HG03060 (cell line): ENCODE data around the gene ERGIC1.

Experiments used
- ATAC-seq: cut with Tn5 transposase; IDR thresholded peaks from one replicate; pipeline ENCODE4 v1.9.1; 2021; ENCODE audit warnings: low read depth, moderate number of reproducible peaks; ENCODE audit not compliant: unreplicated experiment

Gene ERGIC1

GRCh38 chr5:172897481-172898217 is 63.6 kb downstream of the ERGIC1 start:
- ATAC-seq: no peak

- no peak for ATAC-seq
Measured at GRCh38 chr5:172898218-172898842, 64.3 kb downstream of the ERGIC1 start.

GRCh38 chr5:172898843-172899369 is 64.9 kb downstream of the ERGIC1 start:
- ATAC-seq: no peak

- ATAC-seq: no peak
Measured at GRCh38 chr5:172899436-172899835, 65.4 kb downstream of the ERGIC1 start.

GRCh38 chr5:172901012-172901780 is 67.1 kb downstream of the ERGIC1 start:
- no peak for ATAC-seq

- ATAC-seq: no peak
Measured at GRCh38 chr5:172901788-172902496, 67.9 kb downstream of the ERGIC1 start.

- no peak for ATAC-seq
Measured at GRCh38 chr5:172902497-172903472, 68.7 kb downstream of the ERGIC1 start.

- no peak for ATAC-seq
Measured at GRCh38 chr5:172903790-172904189, 69.7 kb downstream of the ERGIC1 start.

- no peak for ATAC-seq
Measured at GRCh38 chr5:172904312-172904642, 70.2 kb downstream of the ERGIC1 start.

GRCh38 chr5:172904643-172905345 is 70.7 kb downstream of the ERGIC1 start:
- no peak for ATAC-seq

GRCh38 chr5:172905346-172906140 is 71.5 kb downstream of the ERGIC1 start:
- no peak for ATAC-seq

- ATAC-seq: peak; percentile 43
Measured at GRCh38 chr5:172906436-172906835, 72.4 kb downstream of the ERGIC1 start.

GRCh38 chr5:172906888-172907287 is 72.8 kb downstream of the ERGIC1 start:
- ATAC-seq: no peak

GRCh38 chr5:172907657-172908056 is 73.6 kb downstream of the ERGIC1 start:
- no peak for ATAC-seq

GRCh38 chr5:172908662-172909061 is 74.6 kb downstream of the ERGIC1 start:
- ATAC-seq: no peak

GRCh38 chr5:172909931-172910502 is 76.0 kb downstream of the ERGIC1 start:
- ATAC-seq: no peak

GRCh38 chr5:172910828-172911627 is 77.0 kb downstream of the ERGIC1 start:
- ATAC-seq: no peak
